Activated effector memory CD4-positive, alpha-beta T cell treated with anti-CD3 and anti-CD28 coated beads, Interleukin-2, amount 50 U/mL, for 16 hours (primary cell): ENCODE data around the gene COPG1.

ENCODE experiments used
- DNase-seq: peaks from one replicate; pipeline ENCODE4 v3.0.0-alpha.2; 2020

COPG1 gene

GRCh38 chr3:129278966-129279906, 29.8 kb downstream of the COPG1 start:
- DNase-seq = peak; percentile 82

- DNase-seq = no peak
Observed at GRCh38 chr3:129280183-129280582, 30.8 kb downstream of the COPG1 start.

GRCh38 chr3:129281726-129282125, 32.3 kb downstream of the COPG1 start:
- no peak for DNase-seq

DNA sequence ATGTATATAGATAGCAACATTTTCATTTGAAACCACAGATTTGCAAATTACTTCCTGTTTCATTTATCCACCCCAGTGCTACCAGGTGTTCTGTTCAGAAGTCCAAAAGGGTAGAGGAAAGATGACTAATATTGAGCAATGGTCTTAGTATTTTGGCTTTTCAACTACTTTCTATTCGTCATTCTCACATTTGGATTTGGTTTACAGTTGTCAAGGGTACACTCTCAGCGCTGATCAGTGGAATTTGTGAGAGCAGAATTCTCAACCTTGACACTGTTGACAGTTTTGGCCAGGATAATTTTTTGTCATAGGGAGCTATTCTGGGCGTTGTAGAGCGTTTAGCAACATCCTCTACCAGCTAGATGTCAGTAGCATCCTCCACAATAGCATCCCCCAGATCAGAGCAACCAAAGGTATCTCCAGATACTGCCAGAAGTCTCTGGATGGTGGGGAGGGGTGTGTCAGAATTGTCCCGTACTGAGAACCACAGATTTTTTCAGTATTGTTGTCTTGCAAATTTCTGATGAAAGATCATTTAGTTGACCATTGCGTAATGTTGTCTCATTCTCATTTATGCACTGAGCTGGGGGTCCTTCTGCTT, 33.4 kb downstream of the COPG1 start:
- DNase-seq = no peak

- no peak for DNase-seq
Observed at GRCh38 chr3:129286081-129286480, 36.7 kb downstream of the COPG1 start.

- DNase-seq = no peak
Observed at GRCh38 chr3:129288446-129288845, 39.0 kb downstream of the COPG1 start.

DNA sequence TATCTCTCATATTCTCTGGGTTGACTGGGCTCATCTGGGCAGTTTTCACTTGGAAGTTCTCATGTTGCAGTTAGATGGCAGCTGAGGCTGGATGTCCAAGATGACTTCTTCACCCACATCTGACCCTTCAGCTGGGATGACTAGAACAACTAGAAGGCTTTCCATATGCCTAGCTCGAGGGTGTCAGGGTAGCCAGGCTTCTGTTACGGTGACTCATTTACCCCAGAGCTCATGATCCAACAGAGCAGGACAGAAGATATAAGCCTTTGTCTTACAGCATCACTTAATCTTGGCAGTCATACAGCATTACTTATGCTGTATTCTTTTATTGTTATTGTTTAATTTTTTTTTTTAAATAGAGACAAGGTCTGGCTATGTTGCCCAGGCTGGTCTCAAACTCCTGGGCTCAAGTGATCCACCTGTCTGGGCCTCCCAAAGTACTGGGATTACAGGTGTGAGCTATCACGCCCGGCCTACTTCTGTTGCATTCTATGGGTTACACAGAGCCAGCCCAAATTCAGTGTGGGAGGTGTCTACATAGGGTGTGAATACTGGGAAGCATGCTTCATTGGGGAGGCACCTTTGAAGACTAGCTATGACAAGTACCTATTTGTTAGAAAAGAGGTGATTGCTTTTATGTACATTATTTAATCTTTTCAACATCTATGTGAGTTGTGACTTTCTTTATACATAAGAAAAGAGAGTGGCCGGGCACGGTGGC, 40.0 kb downstream of the COPG1 start:
- no peak for DNase-seq

DNA sequence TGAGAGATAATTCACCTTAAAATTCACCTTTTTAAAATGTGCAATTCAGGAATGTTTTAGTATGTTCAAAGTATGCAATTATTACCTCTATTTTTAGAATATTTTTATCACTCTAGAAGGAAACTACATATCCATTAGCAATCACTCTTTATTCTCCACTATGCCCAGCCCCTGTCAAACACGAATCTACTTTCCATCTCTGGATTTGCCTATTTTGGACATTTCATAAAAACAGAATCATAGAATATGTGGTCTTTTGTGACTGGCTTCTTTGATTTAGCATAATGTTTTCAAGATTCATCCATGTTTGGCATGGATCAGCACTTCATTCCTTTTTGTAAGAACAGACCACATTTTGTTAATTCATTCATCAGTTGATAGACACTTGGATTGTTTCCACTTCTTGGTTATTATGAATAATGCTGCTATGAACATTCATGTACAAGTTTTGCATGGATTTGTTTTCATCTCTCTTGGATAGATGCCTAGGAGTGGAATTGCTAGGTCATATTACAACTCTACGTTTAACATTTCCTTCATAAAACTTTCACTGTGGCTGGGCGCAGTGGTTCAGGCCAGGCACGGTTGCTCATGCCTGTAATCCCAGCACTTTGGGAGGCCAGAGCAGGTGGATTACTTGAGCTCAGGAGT, 42.0 kb downstream of the COPG1 start:
- DNase-seq = no peak

- no peak for DNase-seq
Observed at GRCh38 chr3:129295286-129295685, 45.9 kb downstream of the COPG1 start.

DNA sequence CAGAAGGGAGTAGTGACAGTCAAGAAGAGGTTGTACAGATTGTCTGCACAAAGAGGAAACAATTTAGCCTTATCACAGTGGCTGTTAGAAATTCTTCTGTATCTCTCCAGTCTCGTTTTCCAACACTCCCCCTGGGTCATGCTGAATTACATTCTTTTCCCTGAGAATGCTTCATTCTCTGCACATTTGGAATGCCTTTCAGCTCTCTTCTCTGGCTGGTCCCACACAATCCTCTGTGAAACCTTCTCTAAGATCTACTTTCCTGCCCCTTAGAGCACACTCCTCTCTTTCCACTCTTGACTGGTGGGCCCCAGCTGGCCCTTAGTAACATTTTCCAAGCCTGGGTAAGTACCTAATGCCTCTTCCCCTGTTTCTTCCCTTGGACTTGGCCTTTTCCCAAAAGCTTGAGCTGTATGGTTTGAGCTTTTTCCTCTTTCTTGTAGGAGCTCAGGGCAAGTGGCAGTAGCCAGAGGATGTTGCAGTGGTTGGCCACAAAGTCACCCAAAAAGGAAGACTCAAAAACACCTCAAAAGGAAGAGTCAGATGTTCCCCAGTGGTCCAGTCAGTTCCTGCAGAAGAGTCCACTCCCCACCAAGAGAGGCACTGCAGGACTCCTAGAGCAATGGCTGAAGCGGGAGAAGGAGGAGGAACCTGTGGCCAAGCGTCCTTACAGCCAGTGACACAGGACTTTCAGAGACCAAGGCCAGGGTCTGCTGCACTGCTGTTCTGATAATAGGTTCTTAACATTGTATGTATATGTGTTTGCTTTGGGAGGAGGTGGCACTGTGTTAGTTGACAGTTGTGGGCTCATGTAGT, 54.9 kb downstream of the COPG1 start:
- no peak for DNase-seq

- no peak for DNase-seq
Observed at GRCh38 chr3:129304962-129305222, 55.5 kb downstream of the COPG1 start.

DNA sequence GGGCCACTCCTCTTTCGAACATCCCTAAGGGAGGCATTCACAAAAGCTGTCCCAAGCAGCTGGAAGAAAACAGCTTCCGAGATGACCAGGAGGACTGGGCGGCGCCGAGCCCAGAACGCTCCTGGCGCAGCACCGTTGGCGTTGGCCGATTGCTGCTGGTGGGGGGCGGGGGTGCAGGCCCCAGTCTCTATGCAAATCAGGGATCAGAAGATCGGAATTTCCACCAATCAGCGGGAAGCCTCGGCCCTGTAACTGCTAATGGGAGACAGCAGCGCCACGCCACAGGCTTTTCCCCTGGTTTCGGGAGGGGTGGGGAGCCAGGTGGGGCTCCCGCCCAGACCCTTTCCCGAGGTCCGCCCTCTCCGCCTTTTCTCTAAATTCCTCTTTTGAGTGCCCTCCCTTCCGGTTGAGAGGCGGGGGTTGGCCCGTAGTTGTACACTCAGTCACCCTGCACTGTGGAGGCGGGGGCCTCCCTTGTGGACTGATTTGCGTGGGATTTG, 56.2 kb downstream of the COPG1 start:
- DNase-seq = no peak

DNA sequence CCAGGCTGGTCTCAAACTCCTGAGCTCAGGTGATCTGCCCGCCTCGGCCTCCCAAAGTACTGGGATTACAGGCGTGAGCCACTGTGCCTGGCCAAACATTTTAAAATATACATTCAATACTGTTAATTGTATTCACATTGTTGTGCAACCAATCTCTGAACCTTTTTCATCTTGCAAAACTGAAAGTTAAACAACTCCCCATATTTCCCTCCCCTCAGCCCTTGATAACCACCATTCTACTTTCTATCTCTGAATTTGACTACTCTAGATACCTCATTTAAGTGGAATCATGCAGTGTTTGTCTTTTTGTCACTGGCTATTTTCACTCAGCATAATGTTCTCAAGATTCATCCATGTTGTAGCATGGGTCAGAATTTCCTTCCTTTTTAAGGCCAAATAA, 59.2 kb downstream of the COPG1 start:
- no peak for DNase-seq

DNA sequence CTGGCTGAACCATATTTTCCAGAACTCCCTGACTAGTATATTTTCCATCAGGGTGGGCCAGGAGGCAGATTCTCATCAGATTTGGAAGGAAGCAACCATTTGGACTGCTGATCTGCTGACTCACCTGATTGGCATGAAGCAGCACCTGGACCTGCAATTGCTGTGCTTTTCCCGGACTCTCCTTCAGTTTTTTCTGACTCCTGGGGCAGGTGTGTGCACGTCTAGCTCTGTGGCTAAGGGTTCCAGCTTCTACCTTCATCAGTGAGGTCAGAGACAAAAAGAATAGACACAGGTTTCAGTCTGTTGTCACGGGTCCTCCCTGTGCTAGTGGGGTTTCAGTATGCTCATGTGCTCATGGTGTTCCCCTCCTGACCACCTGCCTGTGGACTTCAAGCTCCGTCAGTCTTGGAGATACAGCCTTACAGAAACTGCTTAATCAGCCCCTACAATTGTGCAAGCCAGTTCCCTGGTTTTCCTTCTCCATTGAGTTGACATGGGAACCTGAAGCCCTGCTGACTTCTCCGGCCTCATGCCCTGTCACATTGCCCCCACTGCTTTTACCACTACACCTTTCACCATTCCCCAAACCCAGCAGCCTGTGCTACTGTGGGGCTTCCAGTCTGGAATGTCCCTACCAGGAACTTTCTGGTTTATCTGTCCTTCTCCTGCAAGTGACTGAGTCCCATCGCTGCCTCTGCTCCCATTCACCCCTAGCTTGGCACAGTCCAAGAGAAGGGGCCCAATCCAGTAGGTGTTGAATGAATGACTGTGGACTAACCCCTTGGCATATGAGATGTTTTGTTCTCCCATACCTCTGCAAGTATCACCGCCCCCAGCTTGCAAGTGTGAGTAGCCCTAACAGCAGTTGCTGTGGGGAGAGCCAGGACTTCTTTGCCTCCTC, 61.0 kb downstream of the COPG1 start:
- no peak for DNase-seq

- no peak for DNase-seq
Observed at GRCh38 chr3:129311054-129311902, 61.9 kb downstream of the COPG1 start.

DNA sequence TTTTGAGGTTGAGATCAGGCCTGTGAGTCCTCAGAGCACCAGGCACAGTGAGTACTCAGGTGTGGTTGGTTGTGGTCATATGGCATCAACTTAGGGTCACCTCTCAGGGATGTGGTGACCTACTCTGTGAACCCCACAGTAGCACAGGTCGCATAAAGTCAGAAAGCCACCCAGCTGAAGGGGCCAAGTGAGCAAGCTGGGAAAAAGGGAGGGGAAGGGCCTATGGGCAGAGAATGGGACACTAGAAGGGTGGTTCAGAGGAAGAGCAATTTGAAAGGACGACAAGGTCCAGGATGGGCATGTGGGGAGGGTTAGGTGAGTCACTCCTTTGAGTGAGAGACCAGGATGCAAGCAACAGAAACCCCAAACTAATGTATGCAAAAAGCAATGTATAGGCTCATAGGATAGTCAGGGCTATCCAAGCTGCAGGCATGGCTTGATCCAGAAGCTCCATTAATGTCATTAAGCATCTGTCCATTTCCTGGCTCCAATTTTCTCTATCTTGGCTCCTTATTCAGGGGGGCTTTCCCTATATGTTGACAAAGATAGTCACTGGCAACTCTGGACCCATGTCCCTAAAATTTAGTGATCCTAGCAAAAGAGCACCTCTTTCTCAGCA, 62.7 kb downstream of the COPG1 start:
- DNase-seq = no peak

DNA sequence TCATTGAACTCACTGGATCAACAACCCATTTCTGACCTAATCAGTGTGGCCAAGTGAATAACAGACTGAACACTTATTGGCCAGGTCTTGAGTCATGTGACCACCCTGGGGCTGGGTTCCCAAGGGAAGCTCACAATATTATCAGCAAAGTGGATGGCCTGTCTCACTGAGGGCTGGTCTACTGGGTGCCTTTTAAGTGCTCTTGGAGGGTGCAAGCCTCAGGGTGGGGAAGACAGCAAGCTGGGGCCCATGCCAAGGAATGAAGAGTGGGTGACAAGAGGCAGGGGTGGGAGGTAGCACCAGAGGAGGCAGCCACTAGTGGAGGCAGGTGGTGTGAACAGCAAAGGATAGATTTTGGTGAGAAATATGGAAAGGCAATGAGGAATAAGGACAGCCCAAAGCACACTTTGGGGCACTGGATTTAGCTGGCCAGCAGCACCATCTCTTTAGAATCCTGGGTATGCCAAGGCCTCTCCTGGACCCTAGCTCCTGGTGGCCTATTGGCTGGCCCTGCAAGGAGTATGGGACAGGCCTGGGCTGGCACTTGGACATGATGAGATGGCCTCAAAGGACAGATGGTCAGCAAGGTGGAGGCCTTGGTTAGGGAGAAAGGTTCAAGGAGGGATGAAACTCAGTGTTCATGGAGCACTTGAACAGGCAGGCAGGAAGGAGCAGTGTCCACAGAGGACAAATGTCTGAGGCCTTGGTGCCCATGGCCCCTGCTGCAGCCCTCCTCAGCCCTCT, 63.4 kb downstream of the COPG1 start:
- DNase-seq = no peak

- DNase-seq = no peak
Observed at GRCh38 chr3:129313415-129313664, 63.9 kb downstream of the COPG1 start.

DNA sequence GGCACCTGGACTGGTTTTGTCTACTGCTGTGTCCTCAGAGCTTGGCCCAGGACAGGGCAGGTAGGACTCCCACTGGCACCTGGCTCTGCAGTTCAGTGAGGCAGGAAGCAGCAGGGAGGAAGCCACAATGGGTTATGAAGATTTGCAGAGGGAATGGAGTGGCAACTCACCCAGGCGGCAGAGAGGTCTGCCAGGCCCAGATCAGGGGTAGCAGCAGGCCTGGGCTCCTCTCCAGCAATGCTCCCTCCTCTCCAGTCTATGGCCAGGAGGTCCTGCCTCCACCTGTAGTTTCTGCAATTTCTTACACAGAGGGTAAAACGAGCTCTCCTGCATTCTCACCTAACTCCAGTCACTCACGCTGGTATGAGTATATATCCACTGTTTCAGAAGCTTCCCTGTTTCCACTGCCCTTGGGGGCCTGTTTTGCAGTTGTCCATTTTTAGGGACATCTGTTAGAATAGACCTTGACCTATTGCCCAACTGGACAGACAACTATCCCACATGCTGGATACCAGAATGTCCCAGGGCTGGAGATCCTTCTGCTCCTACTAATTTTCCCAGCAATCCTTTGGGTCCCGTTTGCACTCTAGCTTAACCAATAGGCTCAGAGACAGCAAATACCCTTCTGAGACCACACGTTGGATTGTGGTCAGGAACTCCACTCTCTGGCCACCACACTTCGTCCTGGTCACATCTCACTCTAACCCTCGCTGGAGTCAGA, 64.4 kb downstream of the COPG1 start:
- no peak for DNase-seq
